Measurements from ENCODE around the gene LYZL1.
"Not testable (repeated sequence)": the region's sequence is repeated elsewhere in the genome, so short reads cannot be mapped to it uniquely, and the experiment has no call there.

Gene LYZL1

DNA sequence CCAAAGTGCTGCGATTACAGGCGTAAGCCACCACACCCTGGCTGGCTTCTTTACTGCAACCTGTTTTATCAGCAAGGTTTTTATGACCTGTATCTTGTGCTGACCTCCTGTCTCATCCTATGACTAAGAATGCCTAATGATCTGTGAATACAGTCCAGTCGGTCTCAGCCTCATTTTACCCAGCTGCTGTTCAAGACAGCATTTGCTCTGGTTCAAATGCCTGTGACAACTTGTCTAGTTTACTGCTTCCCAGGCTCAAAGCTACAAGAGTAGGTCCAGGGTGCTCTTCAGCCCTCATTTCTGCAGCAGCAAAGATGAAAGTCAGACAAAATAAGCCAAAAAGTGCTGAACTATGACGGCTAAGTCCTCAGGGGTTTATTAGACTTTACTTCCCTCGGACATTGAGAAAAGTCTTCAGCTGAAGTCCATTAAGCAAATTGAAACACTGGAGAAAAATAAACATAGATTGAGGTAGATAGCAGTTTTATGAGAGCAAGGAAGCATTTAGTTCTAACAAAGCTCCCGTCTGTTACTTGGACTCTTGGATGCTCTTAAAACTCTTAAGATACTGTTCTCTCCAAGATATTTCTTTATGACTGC is 12.5 kb upstream of the LYZL1 start:
- no peak overlapping the region for H3K4me3 ChIP-seq (ENCODE audit: low read length)
- TF ChIP-seq ZNF274 (IDR thresholded peaks at IDR 0.05; ENCODE audit: low read depth, low read length): no peak

DNA sequence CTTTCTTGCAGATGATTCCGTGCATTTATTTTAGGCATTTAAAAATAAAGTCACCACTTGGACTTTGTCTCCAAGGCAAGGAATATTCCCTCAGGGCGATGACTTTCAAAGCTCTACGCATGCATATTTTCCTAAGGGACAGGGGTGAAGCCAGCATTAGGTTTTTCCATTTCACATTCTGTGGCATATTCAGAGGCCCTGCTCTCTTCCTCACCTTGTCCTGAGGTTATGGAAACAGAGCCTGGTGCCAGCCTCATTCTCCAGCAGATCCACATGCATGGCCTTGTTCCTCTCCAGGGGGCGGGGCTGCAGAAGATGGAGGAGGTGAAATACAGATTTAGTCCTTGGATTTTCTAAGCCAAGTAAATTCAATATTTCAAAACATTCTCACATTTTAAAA is 11.6 kb upstream of the LYZL1 start:
- H3K4me3 ChIP-seq (ENCODE audit: low read length): no peak overlapping the region
- TF ChIP-seq ZNF274 (IDR thresholded peaks at IDR 0.05; ENCODE audit: low read depth, low read length): no peak

DNA sequence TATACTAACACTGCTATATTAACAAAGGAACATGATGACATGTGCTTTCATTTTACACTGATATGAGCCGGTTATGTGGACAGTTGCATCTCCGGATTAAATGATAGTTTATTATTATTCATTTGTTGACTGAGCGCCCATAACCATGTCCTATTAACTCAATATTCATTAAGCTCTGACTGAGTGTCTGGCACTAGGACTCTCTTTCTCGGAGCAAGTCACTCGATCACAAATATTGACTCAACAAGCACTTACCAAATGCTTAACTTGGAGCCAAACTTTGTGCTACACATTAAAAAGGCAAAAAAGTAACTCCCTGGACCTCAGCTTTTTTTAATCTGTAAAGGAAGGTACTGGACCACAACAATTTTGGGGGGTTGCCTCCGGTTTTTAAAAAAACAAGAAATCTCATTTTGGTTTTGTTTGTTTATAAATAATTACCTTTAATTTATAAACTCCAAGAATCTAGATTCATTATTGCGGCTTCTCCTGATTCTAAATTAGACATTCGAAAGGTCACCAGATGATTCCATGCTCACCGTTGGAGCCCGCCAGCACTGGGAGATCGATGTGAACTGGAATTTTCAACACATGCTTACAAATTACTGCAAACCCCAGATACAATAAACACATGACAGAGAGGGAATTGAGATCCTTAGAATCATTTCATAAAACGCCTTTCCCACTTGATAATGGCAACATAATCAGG is 8.9 kb upstream of the LYZL1 start:
- no peak overlapping the region for H3K4me3 ChIP-seq (ENCODE audit: low read length)
- TF ChIP-seq ZNF274 (IDR thresholded peaks at IDR 0.05; ENCODE audit: low read depth, low read length): no peak

DNA sequence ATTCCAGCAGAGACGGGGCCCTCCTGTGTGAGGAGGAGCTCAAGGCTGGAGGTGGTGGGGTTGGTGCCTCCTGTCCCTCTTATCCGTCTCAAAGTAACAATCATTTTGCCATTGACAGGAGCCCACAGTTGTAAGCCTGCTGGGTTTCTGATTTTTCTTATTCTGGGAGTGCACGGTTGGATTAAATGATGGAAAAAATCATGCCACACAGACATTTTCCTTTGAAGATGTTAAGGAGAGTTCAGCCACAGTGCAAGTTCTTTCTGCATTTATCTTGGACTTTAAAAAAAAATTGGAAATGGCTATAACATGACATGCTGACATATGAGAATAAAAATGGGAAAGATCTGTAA is 8.4 kb upstream of the LYZL1 start:
- no peak overlapping the region for H3K4me3 ChIP-seq (ENCODE audit: low read length)
- no peak for TF ChIP-seq ZNF274 (IDR thresholded peaks at IDR 0.05; ENCODE audit: low read depth, low read length)

DNA sequence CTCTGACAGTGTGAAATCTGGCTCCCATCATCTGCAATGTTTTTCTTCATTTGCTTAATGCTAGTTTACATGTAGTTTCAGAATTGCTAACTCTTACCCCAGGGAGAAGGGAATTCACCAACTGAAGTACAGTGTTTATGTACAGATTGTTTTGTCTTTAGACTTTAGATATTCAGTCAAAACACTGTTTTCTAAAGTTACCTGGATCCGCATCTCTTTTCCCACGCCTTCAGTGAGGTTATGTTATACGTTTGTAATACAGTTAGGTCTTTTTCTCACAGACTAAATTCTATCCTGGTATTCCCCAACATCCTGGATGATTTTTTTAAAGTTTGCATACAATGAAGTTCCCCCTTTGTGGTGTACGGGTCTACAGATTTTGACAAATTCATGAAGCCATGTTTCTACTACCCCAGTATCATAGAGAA is 3.2 kb upstream of the LYZL1 start:
- no peak for TF ChIP-seq ZNF274 (IDR thresholded peaks at IDR 0.05; ENCODE audit: low read depth, low read length)

DNA sequence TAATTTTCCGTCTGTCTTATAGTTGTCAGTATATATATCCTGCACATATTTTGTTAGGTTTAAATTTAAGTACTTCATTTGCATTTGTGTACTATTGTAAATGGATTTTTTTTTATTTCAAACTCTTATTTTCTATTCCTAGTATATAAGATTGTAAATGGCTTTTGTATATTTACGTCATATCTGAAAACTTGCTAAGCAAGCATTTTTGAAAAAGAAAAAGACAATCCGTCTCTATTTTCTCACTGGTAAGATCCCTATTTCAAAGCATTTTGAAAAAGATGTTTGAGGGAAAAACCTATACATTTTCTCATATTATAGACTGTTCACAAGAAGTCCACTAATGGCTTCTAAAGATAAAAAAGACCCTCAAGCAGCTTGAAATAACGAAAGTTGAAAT is 1.2 kb upstream of the LYZL1 start:
- no peak overlapping the region for H3K4me3 ChIP-seq (ENCODE audit: low read length)
- TF ChIP-seq ZNF274 (IDR thresholded peaks at IDR 0.05; ENCODE audit: low read depth, low read length): no peak

More for the DNA sequence above, 3.2 kb upstream of the LYZL1 start:
- no peak overlapping the region for H3K4me3 ChIP-seq (ENCODE audit: low read length)

- H3K4me3 ChIP-seq (ENCODE audit: low read length): not testable (repeated sequence)
These were observed 2.7 kb downstream of the LYZL1 start for GRCh38 chr10:29291561-29291960.

- not testable (repeated sequence) for H3K4me3 ChIP-seq (ENCODE audit: low read length)
These were observed 3.5 kb downstream of the LYZL1 start for GRCh38 chr10:29292406-29292805.

GRCh38 chr10:29295813-29296212 is 6.9 kb downstream of the LYZL1 start:
- no peak for TF ChIP-seq ZNF274 (IDR thresholded peaks at IDR 0.05; ENCODE audit: low read depth, low read length)
- no peak overlapping the region for H3K4me3 ChIP-seq (ENCODE audit: low read length)

- no peak overlapping the region for H3K4me3 ChIP-seq (ENCODE audit: low read length)
- TF ChIP-seq ZNF274 (IDR thresholded peaks at IDR 0.05; ENCODE audit: low read depth, low read length): no peak
These were observed 8.8 kb downstream of the LYZL1 start for GRCh38 chr10:29297678-29298077.

DNA sequence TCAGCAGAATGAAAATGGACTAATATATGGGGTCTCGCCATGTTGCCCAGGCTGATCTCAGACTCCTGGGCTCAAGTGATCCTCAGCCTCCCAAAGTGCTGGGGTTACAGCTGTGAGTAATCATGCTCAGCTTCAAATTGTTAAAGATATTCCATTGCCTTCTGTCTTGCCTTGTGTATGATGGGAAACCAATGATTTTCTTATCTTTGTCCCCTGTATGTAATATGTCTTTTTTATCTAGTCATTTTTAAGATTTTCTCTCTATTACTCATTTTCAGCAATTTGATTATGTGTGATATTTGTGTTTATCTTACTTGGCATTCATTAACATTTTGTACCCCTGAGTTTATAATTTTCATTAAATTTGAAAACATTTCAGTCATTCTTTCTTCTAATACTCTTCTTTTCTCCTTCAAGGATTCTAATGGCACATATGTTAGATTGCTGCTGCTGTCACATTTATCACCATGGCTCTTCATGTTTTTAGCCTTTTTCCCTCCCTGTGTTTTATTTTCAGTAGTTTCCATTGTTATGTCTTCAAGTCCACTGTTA is 12.6 kb downstream of the LYZL1 start:
- no peak for TF ChIP-seq ZNF274 (IDR thresholded peaks at IDR 0.05; ENCODE audit: low read depth, low read length)
- H3K4me3 ChIP-seq (ENCODE audit: low read length): no peak overlapping the region

DNA sequence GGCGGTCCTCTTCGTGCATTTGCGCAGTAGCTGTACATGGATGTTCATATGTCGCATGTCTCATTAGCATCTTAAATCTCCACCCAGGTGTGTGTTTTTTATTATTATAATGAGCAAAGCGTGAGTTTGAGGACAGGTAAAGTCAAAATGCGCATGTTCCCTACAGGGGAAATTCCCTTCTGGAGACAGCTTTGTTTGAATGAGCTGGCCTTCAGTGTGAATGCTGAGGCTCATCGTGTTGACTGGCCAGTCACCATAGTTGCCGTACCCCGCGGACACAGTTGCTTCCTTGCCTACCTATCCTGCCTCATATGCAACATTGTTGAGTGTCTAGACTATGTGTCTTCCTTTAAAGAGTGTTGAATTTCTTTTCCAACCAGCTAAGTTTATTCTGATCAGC is 13.6 kb downstream of the LYZL1 start:
- H3K4me3 ChIP-seq (ENCODE audit: low read length): no peak overlapping the region
- TF ChIP-seq ZNF274 (IDR thresholded peaks at IDR 0.05; ENCODE audit: low read depth, low read length): no peak

GRCh38 chr10:29304264-29304994 is 15.6 kb downstream of the LYZL1 start:
- H3K4me3 ChIP-seq (ENCODE audit: low read length): no peak overlapping the region
- no peak for TF ChIP-seq ZNF274 (IDR thresholded peaks at IDR 0.05; ENCODE audit: low read depth, low read length)

DNA sequence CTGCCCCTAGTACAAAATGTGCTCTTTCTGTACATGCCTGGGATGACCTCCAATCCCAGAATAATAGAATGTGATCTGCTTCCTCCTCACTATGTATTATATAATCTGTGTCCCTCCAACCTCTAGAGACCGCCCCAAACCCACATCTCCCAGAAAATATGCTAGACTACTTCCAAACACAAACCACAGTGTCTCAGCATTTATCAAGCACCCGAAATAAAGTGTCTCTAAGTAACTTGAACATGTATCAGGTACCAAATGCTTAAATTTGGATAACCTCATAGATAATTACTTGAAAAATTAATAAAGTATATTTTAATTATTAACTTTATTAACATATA is 16.1 kb downstream of the LYZL1 start:
- H3K4me3 ChIP-seq (ENCODE audit: low read length): no peak overlapping the region
- no peak for TF ChIP-seq ZNF274 (IDR thresholded peaks at IDR 0.05; ENCODE audit: low read depth, low read length)

- H3K4me3 ChIP-seq (ENCODE audit: low read length): no peak overlapping the region
These were observed 17.8 kb downstream of the LYZL1 start for GRCh38 chr10:29306688-29307087.

DNA sequence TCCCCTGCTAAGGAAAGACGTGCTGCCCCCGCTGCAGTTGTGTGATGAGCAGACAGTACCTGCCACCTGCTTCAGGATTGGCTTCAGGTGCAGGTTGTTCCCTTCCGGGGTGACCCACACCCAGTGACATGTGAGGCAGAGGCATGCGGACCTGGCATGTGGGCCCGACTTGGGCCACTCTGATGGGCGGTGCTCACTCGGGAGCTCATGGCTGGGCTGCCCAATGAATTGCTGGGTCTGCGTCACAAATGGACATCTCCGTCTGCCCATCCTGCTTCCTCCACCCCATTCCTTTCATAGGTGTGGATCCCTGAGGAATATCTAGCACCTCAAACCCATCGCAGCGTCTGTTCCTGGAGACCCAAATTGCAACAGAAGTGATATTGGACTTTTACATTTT is 19.3 kb downstream of the LYZL1 start:
- H3K4me3 ChIP-seq (ENCODE audit: low read length): not testable (repeated sequence)

More at GRCh38 chr10:29306688-29307087, 17.8 kb downstream of the LYZL1 start:
- no peak for TF ChIP-seq ZNF274 (IDR thresholded peaks at IDR 0.05; ENCODE audit: low read depth, low read length)

Measured in GM08714 (cell line).